Stimulated activated CD4-positive, alpha-beta T cell treated with anti-CD3 and anti-CD28 coated beads, Interleukin-2, amount 100 ng/mL, for 24 hours (primary cell): ENCODE data around the gene RPUSD2.
"Not testable (repeated sequence)": the region's sequence is repeated elsewhere in the genome, so short reads cannot be mapped to it uniquely, and the experiment has no call there.

ENCODE experiments used
- DNase-seq, 2 donors: peaks; one replicate each; pipeline ENCODE4 v3.0.0-alpha.2; 2020

The RPUSD2 gene

DNA sequence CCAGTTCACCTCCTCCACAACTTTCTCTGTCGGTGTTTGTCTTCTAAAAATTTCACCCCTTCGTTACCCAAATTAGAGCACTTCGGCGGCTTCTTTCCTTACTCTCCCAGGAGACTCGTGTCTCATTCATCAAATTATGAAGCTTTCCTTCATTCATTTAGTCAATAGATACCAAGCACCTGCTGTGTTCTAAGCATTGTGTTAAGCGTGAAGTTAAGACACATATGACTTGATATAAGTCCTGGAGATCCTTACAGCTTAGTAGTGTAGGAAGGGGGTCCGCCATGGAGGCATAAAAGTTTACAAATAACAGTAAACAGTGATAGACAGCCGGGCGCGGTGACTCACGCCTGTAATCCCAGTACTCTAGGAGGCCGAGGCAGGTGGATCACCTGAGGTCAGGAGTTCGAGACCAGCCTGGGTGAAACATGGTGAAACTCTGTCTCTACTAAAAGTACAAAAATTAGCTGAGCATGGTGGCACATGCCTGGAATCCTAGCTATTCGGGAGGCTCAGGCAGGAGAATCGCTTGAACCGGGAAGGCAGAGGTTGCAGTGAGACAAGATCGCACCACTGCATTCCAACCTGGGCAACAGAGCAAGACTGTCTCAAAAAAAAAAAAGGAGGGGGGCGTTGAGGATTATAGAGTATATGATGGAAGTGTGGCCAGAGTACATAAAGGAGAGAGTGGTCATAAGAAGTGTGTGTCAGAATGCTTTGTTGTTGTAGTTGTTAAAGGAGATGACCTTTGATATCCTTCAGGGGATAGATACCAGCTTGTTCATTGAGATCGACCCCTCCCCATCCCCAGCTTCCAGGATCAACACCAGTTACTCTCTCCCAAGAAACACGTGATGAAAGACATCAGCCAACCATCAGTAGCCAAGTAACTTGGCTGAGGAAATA lies 3.5 kb upstream of the RPUSD2 start:
- DNase-seq, result no peak

DNA sequence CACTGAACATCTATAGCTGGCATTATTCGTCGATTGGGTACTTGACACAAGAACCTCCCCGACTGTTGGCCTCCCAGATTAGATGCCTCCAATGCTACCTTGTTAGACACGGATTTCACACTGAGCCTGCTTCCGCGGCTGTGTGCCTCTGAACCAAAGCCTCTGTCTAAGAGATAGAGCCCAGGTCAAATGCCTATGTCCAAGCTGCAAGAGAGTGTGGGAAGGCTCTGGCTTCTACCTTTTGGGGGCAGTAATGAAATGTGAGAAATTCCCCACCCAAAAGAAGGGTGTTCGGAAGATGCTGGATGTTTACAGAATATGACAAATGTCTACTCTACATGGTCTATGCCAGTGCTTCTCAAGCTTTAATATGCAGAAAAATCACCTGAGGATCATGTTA lies 2.0 kb upstream of the RPUSD2 start:
- DNase-seq, result no peak

DNA sequence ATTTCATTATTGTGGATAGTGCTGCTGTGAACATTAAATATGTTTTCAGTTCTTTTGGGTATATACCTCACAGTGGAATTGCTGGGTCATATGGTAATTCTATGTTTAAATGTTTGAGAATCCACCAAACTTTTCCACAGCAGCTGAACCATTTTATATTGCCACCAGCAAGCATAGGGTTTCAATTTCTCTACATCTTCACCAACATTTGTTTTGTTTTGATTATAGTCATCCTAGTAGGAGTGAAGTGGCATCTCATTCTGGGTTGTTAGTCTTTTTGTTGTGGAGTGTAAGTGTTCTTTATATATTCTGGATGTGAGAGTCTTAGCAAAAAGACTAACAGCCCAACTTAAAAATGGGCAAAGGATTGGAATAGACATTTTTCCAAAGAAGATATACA lies 6.0 kb downstream of the RPUSD2 start:
- no peak for DNase-seq

DNA sequence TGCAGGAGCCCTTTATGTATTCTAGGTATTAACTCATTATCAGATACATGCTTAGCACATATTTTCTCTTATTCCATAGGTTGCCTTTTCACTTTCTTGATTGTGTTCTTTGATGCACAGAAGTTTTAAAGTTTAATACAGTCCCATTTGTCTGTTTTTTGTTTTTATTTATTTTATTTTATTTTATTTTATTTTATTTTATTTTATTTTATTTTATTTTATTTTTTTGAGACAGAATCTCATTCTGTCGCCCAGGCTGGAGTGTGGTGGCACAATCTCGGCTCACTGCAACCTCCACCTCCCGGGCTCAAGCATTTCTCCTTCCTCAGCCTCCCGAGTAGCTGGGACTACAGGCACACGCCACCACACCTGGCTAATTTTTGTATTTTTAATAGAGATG lies 7.8 kb downstream of the RPUSD2 start:
- not testable (repeated sequence) for DNase-seq

DNA sequence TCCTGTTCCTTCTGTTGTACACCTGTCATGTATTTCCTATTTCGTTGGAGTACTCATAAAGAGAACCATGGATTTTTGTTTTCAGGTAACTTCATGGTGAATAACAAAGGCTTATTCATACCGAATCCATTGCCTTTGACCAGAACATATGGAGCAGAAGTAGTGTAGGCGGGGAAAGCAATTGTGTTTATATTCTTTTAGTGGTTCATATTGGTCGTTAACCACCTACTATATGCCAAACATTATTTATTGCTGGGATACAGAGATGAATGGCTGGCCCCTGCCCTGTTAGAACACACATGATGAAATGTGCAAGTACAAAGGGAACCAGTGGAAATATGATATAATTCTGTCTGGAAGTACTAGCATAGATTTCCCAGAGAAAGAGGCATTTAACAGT lies 9.8 kb downstream of the RPUSD2 start:
- DNase-seq, result no peak

DNA sequence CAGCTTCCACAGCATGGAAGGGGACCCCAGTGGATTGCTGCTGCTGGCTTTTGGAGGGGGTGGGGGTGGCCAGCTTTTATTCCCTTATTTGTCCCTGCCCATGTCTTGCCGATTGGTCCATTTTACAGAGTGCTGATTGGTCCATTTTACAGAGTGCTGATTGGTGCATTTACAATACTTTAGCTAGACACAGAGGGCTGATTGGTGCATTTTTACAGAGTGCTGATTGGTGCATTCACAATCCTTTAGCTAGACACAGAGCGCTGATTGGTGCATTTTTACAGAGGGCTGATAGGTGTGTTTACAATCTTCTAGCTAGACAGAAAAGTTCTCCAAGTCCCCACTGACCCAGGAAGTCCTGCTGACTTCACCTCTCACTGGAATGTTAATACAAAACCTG lies 12.7 kb downstream of the RPUSD2 start:
- DNase-seq, result not testable (repeated sequence)

DNA sequence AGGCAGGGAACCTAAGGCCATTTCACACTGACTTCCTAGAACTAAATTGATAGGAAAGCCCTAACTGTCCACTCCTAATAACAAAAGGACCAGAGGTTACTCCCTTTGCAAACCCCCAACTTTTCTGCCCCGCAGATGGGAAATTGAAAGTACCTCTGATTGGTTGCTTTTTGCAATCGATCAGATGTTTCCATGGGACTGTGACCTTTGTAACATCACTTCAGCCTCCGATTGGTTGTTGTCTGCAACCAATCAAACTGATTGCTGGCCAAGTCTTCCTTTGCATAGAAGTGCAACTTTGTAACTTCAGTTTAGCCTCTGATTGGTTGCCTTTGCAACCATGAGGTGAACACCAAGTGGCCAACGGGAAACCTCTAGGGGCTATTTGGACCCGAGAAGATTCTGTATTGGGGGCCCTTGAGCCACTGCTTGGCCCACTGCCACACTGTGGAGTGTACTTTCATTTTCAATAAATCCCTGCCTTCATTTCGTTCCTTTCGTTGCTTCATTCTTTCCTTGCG lies 13.7 kb downstream of the RPUSD2 start:
- no peak for DNase-seq

DNA sequence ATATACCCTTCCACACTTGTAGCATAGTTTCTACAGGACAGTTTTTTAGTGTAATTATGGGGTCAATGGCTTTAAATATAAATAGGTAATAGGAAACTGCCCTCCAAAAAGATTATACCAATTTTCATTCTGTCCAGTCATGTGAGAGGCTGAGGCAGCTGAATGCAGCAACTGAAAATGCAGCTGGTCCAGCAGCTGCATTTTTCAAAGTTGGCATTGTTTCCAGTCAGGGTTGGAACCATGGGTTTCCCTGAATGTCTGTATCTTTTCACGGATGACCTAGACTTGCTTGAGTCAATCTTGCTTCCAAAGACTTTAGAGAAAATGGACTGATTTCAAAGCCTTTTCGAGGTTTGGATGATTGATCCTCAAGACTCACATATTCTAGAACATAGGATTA lies 15.1 kb downstream of the RPUSD2 start:
- no peak for DNase-seq

DNA sequence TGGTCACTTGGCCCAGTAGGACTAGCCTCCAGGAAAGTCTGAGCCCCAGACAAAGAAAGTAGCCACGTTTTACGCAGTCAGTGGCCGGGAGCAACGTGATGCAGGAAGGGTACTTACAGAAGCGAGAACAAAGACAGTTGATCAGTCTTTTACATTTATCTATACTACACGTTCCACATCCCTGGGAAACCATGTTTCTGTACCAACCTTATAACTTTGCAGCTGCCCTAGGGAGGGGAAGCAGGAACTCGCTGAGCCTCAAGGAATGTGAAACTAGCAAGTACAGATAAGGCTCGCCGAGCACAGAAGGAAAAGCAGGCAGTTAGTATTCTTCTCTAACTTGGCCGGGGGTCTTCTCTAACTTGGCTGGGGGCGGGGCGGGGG lies 21.6 kb downstream of the RPUSD2 start:
- DNase-seq, result no peak

DNA sequence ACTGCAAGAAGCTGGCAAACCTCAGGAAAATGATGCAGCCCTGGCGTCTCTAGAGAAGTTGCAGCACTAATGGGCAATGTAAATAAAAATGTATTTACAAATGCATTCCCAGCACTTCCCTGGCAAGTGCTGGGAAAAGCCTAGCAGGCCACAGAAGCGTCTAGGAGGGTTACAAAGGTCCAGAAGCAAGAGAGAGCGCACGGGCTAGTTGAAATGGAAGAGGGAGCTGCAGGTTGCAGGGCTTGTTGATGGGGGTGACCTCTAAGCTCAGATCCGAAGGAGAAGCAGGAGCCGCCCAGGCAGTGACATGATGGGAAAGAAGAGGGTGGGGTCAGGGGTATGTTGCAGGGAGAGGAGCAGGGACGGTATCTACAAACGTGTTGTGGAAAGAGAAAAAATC lies 22.3 kb downstream of the RPUSD2 start:
- no peak for DNase-seq

DNA sequence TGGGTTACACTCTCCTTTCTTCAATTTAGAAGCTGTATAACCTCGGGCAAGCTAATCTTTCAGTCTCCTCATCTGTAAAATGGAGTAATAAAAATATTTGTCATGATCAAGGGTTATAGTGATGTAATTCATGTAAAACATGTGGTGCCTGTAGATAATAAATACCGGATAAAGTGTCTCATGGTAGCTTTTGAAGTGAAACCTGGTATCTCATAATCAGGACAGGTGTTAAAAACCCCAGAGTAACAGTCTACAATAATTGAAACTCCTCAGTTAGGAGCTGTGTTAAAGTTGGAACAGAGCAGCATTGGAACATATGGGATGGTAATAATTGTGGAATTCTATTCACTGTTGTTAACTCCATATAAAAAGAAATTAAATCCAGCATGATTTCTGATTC lies 24.1 kb downstream of the RPUSD2 start:
- DNase-seq, result no peak

DNA sequence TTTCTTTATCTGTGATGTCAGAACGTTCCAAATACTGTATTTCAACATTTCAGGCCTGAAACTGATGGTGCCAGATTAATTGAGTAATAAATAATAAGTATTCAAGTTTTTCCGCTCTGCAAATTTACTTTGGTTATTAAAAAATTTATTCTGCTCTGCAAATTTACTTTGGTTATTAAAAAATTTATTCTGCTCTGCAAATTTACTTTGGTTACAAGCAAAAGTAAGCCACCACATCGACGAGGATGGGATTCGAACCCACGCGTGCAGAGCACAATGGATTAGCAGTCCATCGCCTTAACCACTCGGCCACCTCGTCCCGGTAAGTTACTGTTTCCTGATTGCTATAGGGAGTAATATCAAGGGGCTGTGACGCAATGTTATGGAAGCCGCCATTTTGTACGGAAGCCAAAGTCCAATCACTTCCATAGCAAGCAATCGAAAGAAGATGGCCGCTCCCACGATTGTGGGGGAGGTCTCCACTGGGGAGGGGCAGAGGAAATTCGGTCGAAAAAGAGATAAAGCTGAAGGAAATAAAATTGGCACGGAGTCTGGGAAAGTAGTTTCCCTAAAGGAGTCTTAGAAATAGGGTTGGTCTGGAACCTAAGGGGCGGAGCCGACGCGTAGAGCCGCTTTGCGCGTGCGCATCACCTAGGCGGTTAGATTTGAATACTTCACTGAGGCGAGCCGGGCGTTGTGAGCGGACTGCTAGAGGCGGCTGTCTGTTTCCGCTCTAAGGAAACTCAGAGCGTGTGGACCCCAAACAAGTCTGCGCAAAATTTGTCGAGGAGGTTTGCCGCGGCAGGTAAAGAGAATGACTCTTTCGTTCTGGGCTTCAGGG lies 24.7 kb downstream of the RPUSD2 start, which contains the start of gene KNL1:
KNL1 (plus strand) TSS at position 662 of the 841 bp plus-strand sequence. CDS start 8,683 bp downstream, outside the sequence.
- peak; percentile 89 to 90 for DNase-seq

DNA sequence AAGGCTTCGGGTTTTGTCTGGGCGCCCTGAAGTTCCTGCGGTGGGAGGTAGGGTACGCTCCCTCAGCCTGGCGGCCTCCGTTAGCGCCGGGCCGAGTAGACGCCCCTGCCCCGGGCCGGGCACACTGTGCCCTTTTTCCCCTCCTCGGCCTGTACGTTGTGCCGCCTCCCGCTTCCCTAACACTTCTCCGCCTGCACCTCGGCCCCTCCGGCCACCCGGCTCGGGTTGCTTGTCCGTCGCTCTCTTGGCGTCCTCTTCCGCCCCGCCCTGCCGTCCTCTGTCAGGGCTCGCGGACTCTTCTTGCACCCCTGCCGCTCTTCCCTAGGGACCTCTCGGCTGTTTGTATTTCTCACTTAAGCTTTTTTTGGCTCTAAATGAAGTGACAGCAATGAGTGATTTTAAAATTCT lies 25.3 kb downstream of the RPUSD2 start:
- DNase-seq, result no peak

DNA sequence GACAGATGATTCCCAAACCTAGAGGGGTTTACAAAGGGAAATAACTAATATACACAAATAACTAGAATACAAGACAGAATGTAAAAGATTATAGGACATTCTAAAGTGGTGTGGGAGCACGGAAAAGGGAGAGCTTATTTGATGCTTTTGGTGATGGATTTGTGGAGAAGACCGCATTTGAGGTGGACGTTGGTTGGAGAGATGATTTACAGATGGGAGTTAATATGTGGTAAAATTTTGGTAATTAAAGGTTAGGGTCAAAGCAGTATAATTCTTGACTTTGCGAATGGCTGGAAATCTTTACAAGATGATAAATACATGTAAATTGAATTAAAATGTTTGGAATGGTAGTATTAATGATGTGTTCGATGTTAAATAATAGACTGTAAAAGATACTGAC lies 26.1 kb downstream of the RPUSD2 start:
- no peak for DNase-seq

DNA sequence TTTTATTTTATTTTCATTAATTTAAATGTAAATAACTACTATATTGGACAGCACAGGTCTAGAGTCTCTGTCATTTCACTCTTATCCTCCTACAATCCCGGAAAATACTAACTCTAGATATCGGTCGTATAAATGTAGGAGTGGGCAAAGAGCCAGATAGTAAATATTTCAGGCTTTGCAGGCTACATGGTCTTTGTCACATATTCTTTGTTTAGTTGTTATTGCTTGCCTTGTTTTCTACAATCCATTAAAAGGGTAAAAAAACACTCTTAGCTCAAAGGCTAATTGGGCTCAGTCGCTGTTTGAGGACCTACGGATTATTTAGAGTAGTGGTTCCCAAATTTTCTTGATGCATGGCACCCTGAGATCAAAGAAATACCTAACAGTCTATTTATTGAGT lies 26.7 kb downstream of the RPUSD2 start:
- no peak for DNase-seq

DNA sequence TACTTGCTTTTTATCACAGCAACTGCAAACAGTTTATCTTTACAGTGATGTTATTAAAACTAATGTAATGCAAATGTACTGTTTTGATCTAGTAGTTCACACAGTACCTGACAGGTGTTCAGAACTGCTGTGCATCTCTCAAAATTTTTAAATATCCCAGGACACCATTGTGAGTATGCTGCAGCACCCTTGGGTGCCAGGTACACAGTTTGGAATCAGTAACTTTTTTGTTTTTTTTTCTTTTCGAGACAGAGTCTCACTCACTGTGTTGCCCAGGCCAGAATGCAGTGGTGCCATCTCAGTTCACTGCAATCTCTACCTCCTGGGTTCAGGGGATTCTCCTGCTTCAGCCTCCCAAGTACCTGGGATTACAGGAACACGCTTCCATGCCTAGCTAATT lies 27.9 kb downstream of the RPUSD2 start:
- DNase-seq, result no peak

DNA sequence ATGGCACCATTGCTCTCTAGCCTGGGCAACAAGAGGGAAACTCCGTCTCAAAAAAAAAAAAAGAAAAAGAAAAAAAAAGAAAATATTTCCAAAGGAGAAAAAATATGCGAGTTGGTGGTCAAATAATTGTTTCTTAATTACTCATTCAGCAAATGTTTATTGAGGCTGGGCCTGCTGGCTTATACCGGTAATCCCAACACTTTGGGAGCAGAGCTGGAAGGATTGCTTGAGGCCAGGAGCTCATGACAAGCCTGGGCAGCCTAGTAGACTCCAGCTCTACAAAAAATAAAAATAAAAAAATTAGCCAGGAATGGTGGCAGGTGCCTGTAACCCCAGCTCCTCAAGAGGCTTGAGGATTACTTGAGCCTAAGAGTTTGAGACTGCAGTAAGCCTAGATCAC lies 29.0 kb downstream of the RPUSD2 start:
- no peak for DNase-seq

DNA sequence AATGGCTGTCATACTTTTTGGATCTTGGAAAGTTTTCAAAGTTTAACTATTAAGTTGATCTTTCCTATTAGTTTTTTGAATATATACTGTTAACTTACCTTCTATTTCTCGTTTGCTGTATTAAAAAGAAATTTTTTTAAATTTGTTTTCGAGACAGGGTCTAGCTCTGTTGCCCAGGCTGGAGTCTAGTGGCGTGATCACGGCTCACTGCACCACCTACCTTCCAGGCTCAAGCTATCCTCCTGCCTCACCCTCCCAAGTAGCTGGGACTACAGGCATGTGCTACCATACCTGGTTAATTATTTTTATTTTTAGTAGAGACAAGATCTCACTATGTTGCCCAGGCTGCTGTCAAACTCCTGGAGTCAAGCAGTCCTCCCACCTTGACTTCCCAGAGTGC lies 29.6 kb downstream of the RPUSD2 start:
- no peak for DNase-seq

DNA sequence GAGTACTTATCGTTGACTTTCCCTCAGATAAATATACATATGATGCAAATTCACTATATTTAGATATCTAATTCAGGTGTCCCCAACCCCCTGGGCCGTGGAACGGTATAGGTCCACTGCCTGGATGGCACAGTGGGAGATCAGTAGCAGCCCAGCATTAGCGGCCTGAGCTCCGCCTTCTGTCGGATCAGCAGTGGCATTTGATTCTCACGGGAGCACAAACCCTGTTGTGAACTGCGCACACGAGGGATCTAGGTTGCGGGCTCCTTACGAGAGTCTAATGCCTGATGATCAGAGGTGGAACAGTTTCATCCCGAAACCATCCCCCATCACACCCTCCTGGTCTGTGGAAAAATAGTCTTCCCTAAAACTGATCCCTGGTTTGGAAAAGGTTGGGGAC lies 31.9 kb downstream of the RPUSD2 start:
- DNase-seq, result no peak

DNA sequence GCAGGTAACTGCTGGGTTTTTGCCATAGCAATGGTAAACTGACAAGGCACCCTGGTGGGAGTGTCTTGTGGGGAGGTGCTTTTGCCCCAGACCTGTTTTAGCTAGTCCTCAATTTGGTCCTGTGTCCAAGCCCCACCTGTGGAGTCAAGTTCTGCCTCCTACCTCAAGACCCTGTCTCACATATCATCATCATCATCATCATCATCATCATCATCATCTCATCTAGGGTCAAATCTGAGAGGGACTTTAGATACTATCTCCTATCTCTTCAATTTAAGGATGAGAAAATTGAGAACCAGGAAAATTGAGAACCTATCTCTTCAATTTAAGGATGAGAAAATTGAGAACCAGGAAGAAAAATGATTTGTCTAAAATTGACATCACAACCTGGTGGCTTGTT lies 34.8 kb downstream of the RPUSD2 start:
- DNase-seq, result no peak

DNA sequence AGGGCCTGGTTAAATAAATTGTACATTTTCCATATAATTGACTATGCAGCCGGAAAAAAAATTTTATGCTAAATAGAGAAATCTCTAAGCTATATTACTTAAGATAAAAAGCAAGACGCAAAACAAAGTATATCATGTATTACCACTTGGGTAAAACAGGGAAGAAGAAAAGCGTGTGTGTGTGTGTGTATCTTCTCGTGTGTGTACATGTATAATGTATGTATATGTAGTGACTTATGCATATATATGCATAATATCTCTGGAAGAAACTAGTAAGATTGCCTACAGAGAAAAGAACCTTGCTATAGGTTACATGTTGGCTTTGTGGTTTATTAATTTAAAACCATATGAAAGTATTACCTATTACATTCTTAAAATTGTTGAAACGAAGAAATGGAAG lies 44.0 kb downstream of the RPUSD2 start:
- DNase-seq, result no peak

DNA sequence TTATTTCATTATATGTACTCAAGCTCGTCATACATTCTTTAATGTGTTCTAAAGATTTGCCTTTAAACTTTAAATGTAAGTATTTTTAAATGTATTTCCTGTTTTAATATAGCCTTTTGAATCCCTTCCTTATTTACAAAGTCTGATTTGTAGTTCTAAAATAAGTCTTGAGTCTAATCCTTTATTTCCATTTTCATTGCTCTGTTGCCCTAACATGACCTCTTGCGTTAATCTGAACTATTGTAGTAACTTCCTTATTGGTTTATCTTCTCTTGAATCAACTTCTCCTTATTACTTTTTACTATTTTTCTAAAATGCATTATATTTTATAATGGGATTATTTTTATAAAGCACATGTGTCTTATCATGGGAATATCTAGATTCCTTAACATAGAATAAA lies 48.9 kb downstream of the RPUSD2 start:
- DNase-seq, result no peak

DNA sequence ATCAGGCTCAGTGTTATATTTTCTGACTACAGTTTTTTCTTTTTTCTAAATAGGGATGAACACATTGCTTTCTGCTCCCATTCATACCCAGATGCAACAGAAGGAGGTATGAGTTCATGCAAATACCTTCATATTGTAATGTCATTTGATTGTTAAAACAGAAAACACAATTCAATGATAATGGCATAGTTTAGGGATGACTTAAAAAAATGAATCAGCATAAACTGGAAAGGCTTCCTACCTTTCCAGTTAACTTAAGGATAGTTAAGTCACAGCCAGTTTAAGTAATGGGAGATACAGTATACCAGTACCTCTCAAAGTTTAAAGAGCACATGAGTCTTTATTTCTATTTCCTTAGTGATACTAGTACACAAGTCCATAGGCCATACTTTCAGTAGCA lies 49.8 kb downstream of the RPUSD2 start:
- no peak for DNase-seq

DNA sequence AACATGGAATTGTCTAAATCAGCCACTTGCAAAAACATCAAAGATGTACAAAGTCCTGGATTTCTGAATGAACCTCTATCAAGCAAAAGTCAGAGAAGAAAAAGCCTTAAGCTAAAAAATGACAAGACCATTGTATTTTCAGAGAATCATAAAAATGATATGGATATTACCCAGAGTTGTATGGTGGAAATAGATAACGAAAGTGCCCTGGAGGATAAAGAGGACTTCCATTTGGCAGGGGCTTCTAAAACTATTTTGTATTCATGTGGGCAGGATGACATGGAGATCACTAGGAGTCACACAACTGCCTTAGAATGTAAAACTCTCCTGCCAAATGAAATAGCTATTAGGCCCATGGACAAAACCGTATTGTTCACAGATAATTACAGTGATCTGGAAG lies 54.3 kb downstream of the RPUSD2 start:
- no peak for DNase-seq
